Skeletal muscle satellite cell (primary cell): ENCODE results near the gene URB1.
"Not testable (repeated sequence)": the region's sequence is repeated elsewhere in the genome, so short reads cannot be mapped to it uniquely, and the experiment has no call there.

ENCODE experiments used
- H3K27me3 ChIP-seq: 2 replicates; pipeline ENCODE4 v1.7.0; 2013; ENCODE audit warnings: low read length; ENCODE audit not compliant: control insufficient read depth, insufficient read depth
- H3K36me3 ChIP-seq: 2 replicates; pipeline ENCODE4 v1.7.0; 2013; ENCODE audit warnings: mild to moderate bottlenecking, control low read depth, low read length; ENCODE audit not compliant: insufficient read depth
- H3K4me1 ChIP-seq: 2 replicates; pipeline ENCODE4 v1.7.0; 2013; ENCODE audit warnings: low read length; ENCODE audit not compliant: control insufficient read depth, insufficient read depth
- H3K4me2 ChIP-seq: 2 replicates; pipeline ENCODE4 v1.7.0; 2013; ENCODE audit warnings: mild to moderate bottlenecking, low read length
- H3K4me3 ChIP-seq: 2 replicates; pipeline ENCODE4 v1.7.0; 2013; ENCODE audit warnings: low read length
- H3K9ac ChIP-seq: 2 replicates; pipeline ENCODE4 v1.7.0; 2013; ENCODE audit warnings: mild to moderate bottlenecking, low read depth, low read length, moderate library complexity
- H3K9me3 ChIP-seq: replicated peaks from 2 replicates; pipeline ENCODE4 v1.7.0; 2013; ENCODE audit warnings: mild to moderate bottlenecking, control low read depth, low read length

The URB1 gene

DNA sequence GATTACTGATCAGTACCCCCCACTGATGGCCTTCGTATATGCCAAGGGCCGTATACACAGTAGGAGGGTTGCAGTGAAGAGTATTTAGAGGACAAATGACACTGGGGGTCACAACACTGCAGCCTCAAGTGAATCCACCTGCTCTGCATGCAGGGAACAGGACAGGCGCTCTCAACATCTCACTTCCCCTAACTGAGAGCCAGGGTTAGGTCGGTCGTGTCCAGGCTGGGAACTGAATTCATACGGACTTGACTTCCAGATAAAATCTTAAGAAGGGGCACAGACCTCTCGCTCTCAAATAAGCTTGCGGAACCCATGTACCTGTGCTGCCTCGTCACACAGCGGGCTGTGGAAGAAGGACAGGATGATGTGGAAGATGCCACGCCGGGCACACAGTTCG is 71.3 kb downstream of the URB1 start:
- Histone ChIP-seq H3K4me2 (no peak overlapping the region), H3K4me1 (peaks cover 2% of the 10 kb centered on the region), H3K4me3 (no peak overlapping the region), H3K27me3 (no peaks in the 10 kb centered on the region), H3K9ac (no peak overlapping the region), H3K36me3 (peaks cover 96% of the 10 kb centered on the region), H3K9me3 (no peaks in the 10 kb centered on the region)

DNA sequence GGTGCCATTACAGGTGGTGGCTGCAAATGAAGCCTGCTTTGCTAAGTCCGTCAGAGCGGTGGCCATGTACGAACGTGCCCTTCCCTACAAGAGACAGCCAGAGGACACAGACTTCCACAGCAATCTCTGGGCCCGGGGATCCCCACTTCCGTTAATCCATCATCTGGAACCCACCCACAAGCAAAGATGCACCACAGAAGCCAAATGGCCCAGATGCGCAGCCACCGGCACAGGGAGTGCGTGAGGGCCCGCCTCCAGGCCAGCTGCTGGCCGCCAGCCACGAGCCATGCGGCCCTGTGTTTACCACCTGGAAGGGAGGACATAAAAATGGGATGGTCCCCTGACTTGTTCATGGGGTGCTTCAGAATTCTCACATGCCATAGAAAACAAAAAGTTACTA is 72.1 kb downstream of the URB1 start:
- Histone ChIP-seq H3K36me3 (peaks cover 97% of the 10 kb centered on the region), H3K9me3 (no peaks in the 10 kb centered on the region), H3K27me3 (no peaks in the 10 kb centered on the region), H3K4me2 (no peak overlapping the region), H3K4me1 (peaks cover 7% of the 10 kb centered on the region), H3K9ac (no peak overlapping the region), H3K4me3 (no peak overlapping the region)

DNA sequence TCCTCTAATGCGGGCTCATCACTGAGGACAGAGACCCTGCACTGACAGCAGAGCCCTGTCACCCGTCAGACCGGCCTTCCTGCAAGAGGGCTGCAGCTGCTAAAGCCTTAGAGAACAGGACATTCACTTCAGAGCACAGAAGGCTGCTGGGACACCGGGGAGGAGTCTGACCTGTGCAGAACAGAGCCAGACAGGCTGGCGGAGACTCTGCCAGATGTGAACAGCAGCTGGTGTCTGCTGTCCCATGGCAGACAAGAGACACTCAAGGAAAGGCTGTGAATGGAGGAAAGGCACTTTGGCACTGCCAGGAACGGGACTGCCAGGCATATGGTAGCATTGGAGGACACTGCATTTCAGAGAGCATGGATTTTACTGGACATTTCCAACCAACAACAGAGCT is 72.8 kb downstream of the URB1 start:
- Histone ChIP-seq H3K36me3 (peaks cover 91% of the 10 kb centered on the region), H3K9me3 (no peaks in the 10 kb centered on the region), H3K27me3 (no peaks in the 10 kb centered on the region), H3K4me2 (no peak overlapping the region), H3K9ac (no peak overlapping the region), H3K4me1 (peaks cover 9% of the 10 kb centered on the region), H3K4me3 (no peak overlapping the region)

DNA sequence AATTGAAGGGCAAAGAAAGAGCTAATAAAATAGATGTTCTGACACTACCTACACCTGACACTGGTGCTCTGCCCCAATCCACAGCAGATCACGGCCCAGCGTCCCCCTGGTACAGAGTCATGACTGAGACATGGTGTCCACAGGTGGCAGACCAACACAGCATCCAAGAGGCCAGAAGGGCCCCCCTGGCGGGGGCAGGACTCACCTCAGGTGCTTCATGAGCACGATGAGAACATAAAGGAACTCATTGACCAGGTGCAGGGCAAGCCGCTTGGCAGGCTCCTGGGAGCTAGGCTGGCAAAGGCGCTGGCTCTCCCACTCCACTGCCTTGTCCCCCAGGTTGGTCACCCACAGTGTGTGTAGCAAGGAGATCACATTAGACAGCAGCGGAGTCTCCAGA is 73.8 kb downstream of the URB1 start:
- Histone ChIP-seq H3K9me3 (no peaks in the 10 kb centered on the region), H3K27me3 (no peaks in the 10 kb centered on the region), H3K9ac (no peak overlapping the region), H3K4me2 (no peak overlapping the region), H3K36me3 (peaks cover 90% of the 10 kb centered on the region), H3K4me3 (no peak overlapping the region), H3K4me1 (peaks cover 9% of the 10 kb centered on the region)

DNA sequence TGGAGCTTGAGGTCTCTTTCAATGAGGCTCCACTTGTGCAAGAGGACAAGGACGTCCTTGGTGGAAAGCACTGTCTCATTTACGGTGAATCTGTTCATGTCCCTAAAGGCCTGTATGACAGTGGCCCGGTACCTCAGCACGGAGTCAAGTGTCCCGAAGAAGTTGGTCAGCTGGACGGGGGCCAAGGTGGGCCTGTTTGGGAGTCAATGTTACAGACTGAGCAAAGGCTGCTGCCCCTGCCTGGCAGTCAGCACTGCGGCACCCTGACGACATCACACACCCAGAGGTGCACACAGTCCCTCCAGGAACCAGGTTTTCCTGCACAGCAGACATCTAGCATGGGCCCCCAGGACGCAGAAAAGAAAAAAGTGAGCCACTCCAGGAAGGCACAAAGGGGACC is 75.1 kb downstream of the URB1 start:
- Histone ChIP-seq H3K36me3 (peaks cover 84% of the 10 kb centered on the region), H3K4me1 (peaks cover 9% of the 10 kb centered on the region), H3K27me3 (no peaks in the 10 kb centered on the region), H3K9ac (no peak overlapping the region), H3K4me2 (no peak overlapping the region), H3K4me3 (no peak overlapping the region), H3K9me3 (no peaks in the 10 kb centered on the region)

DNA sequence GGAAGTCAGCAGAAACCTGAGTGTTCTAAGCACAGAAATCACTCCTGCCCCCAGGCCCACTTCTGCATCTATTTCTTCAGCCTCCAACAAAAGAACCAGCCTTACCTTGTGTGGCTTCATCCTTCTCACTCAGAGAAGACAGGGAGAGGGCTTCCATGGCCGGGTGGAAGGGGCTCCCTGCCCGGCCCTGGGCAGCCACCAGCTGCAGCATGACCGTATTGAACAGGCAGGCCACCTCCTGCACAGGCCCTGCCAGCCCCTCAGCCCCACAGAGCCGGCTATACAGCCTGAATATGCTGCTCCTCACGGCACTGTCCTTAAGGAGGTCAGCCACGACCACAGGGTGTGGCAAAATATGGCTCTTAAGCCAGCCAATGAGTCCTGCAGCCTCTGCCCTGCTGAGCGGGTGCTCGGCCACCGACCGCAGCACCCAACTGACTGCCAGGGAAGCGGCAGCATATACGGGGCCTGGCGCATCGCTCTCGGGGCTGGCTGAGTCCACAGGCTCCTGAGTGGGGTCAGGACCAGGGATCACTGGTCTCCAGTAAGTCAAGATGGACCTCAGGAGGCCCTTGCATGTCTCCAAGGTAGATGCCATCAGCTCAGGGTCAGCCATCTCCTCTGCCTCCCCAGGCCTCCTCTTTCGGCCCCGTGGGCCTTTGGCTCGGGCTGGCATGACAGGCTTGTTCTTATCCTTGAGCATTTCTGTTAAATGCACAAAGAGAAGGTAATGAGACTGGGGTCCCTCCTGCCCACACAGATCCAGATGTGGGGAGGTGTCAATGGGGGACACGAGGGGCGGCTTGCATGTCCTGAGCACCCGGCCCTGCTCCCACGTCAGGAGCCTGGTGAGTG is 76.2 kb downstream of the URB1 start:
- Histone ChIP-seq H3K9me3 (no peaks in the 10 kb centered on the region), H3K27me3 (no peaks in the 10 kb centered on the region), H3K4me2 (no peak overlapping the region), H3K4me1 (peaks cover 6% of the 10 kb centered on the region), H3K4me3 (no peak overlapping the region), H3K36me3 (peaks cover 83% of the 10 kb centered on the region), H3K9ac (no peak overlapping the region)

DNA sequence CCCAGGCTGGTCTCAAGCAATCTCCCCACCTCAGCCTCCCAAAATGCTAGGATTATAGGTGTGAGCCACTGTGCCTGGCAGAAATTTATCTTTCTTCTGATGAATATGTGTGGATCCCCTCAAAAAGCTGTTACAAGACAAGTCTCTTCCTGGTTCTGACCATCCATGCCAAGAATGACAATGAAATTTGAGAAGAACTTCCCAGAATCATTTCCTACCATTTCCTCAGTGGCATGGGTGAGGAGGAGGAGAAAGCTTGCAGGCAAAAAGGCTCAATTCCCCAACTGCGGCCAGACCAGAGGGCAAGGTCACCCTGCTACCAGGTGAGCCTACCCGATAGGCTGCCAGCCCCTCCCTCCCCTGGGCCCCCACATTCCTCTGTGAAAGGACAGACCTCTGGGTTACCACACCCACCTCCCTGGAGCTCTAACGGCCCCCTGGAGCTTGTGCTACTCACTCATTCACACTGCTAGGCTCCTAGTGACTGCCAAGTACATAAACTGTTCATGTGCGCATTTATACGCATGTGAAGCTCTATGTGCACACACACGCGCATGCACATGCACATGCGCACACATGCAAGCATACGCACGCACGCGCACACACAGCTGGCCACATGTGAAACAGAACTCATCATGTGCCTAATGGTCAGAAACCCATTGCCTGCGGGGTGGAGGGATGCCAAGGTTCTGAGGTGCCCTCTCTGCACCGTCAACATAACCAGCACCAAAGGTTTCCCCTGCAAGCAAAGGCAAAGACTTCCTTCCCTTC is 77.1 kb downstream of the URB1 start:
- Histone ChIP-seq H3K27me3 (no peaks in the 10 kb centered on the region), H3K4me3 (no peak overlapping the region), H3K36me3 (peaks cover 77% of the 10 kb centered on the region), H3K9ac (no peak overlapping the region), H3K4me2 (no peak overlapping the region), H3K9me3 (no peaks in the 10 kb centered on the region), H3K4me1 (peaks cover 6% of the 10 kb centered on the region)

DNA sequence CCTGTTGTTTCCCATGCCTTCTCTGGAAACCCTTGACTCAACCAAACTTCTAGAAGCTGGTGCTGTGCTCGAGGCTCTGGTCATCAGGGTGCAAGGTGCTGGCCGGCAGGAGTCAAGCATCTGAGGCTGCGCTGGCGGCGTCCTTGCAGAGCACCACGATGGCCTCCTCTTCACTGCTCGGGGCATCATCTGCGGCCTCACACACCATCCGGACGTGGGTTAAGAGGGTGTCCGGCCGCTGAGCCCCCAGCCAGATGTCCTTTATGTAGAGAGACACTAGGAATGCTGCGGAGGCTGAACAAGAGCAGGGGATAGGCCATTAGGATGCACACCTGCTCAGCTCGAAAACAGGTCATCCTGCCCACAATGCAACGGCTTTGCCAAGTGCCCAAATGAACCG is 78.0 kb downstream of the URB1 start:
- Histone ChIP-seq H3K27me3 (no peaks in the 10 kb centered on the region), H3K36me3 (peaks cover 68% of the 10 kb centered on the region), H3K9ac (no peak overlapping the region), H3K4me3 (no peak overlapping the region), H3K4me2 (no peak overlapping the region), H3K4me1 (peaks cover 6% of the 10 kb centered on the region), H3K9me3 (no peaks in the 10 kb centered on the region)

DNA sequence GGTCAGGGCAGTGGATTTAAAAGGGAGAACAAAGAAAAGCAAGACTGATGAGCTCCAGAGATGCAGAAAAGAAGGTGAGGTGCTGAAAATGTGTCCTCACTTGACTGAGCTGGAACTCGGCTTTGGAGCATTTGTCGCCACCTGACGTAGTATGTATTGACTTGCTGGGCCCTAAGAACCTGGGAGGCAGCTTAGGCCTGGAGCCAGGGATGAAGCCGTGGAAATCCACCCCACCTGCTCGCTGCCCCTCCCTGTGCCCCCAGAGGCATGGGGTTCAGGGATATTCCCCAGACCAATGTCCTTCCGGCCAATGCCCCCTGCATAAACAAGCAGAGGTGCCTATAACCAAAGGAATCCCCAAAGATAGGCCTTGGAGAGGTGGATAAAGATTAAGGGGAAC is 79.8 kb downstream of the URB1 start:
- Histone ChIP-seq H3K36me3 (peaks cover 57% of the 10 kb centered on the region), H3K27me3 (no peaks in the 10 kb centered on the region), H3K4me2 (no peak overlapping the region), H3K4me3 (no peak overlapping the region), H3K9me3 (no peaks in the 10 kb centered on the region), H3K4me1 (peaks cover 6% of the 10 kb centered on the region), H3K9ac (no peak overlapping the region)

DNA sequence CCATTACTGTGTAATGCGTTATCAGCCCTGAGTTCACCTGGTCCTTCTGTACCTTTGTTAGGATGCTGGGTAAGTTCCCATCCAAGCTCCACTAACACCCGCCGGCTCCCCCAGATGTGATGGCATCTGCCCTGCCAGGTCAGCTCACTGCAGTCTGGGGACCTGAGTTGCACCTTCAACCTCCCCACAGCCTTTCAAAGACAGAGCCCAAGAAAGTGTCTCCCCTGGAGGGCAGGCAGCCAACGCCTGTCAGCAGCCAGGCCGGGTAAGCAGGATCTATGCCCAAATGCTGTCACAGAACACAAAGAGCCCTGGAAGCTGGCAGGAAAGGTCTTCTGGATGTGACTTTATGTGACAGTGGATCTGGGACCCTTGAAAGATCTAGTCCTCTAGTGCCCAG is 80.5 kb downstream of the URB1 start:
- H3K4me1 ChIP-seq: peaks cover 6% of the 10 kb centered on the region
- H3K4me2 ChIP-seq: no peak overlapping the region
- H3K9ac ChIP-seq: no peak overlapping the region
- peaks cover 50% of the 10 kb centered on the region for H3K36me3 ChIP-seq
- H3K27me3 ChIP-seq: no peaks in the 10 kb centered on the region
- no peaks in the 10 kb centered on the region for H3K9me3 ChIP-seq
- no peak overlapping the region for H3K4me3 ChIP-seq

DNA sequence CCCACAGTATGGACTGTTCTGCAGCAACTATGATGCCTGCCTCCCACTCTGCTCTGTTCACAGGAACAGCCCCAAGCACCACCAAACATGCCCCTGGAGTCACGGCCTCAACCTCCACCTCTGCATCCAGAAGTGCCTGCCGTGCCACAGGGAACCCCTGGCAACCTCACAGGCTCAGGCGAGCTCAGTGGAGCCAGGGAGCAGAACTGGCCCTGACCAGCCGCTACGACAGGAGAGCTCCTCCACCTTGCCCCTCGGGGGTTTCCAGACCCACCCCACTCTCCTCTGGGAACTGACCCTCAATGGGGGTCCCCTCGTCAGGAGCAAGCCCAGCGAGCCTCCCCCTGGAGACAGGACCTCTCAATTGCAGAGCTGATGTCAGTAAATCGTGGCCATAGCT is 81.2 kb downstream of the URB1 start:
- H3K4me2 ChIP-seq: no peak overlapping the region
- H3K36me3 ChIP-seq: peaks cover 47% of the 10 kb centered on the region
- peaks cover 6% of the 10 kb centered on the region for H3K4me1 ChIP-seq
- H3K4me3 ChIP-seq: no peak overlapping the region
- no peaks in the 10 kb centered on the region for H3K27me3 ChIP-seq
- no peak overlapping the region for H3K9ac ChIP-seq
- H3K9me3 ChIP-seq: no peaks in the 10 kb centered on the region

DNA sequence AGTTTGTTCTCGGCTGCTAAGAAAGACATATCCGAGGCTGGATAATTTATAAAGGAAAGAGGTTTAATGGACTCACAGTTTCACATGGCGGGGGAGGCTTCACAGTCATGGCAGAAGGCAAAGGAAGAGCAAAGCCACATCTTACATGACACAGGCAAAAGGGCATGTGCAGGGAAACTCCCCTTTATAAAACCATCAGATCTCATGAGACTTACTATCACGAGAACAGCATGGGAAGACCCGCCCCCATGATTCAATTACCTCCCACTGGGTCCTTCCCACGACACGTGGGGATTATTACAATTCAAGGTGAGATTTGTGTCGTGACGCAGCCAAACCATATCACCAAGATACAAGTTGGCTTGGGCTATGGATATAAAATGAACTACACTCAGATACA is 81.8 kb downstream of the URB1 start:
- not testable (repeated sequence) for H3K4me1 ChIP-seq, H3K9ac ChIP-seq, H3K4me3 ChIP-seq, H3K9me3 ChIP-seq, H3K4me2 ChIP-seq, H3K27me3 ChIP-seq
- H3K36me3 ChIP-seq: peaks cover 46% of the 10 kb centered on the region
